MM.1S (cell line): Measurements from ENCODE around the gene FAM78B.

Source experiments
- CTCF ChIP-seq: fragments of 300-600 bp; sonication (generic); IDR thresholded peaks from 2 replicates; pipeline ENCODE4 v1.5.1; 2016; ENCODE audit warnings: antibody characterized with exemption, low read length, mixed read lengths
- EZH2 ChIP-seq: fragments of 300-600 bp; sonication (generic); optimal IDR thresholded peaks from 2 replicates; pipeline ENCODE3; 2017; ENCODE audit warnings: low read depth, mild to moderate bottlenecking, antibody characterized with exemption, low read length, mixed read lengths

GRCh38 chr1:166113630-166114029 lies 53.2 kb downstream of the FAM78B start:
- no peak for TF ChIP-seq EZH2
- no peak for TF ChIP-seq CTCF
